Cardiac muscle cell (in vitro differentiated cells and primary cell): ENCODE data around the gene ST8SIA3. TPM values are rescaled to one million over a fixed set of nuclear protein-coding genes. Genes with fewer than 3 reads are reported as not detected.

Experiments
- DNase-seq, 2 donors: peaks; one replicate each; pipeline versions ENCODE4 v3.0.0 to v3.0.0-alpha.2; 2010 to 2017; ENCODE audit warnings: low read depth in 1 of 2, low spot score in 1 of 2
- H3K27ac ChIP-seq: fragments of 200-600 bp; sonication (generic); 2 replicates; pipeline ENCODE4 v1.5.1; 2016
- H3K27me3 ChIP-seq: fragments of 200-600 bp; sonication (generic); 2 replicates; pipeline ENCODE4 v1.6.0; 2016; ENCODE audit warnings: control low read depth
- H3K36me3 ChIP-seq: fragments of 200-600 bp; sonication (generic); 2 replicates; pipeline ENCODE4 v1.5.1; 2016; ENCODE audit warnings: control low read depth
- H3K4me1 ChIP-seq: fragments of 200-600 bp; sonication (generic); 2 replicates; pipeline ENCODE4 v1.8.1; 2017; ENCODE audit warnings: low read depth, mild to moderate bottlenecking, mixed run types
- H3K4me3 ChIP-seq: fragments of 200-600 bp; sonication (generic); 2 replicates; pipeline ENCODE4 v1.5.1; 2016; ENCODE audit warnings: mild to moderate bottlenecking
- H3K9me3 ChIP-seq: fragments of 200-600 bp; sonication (generic); 2 replicates; pipeline ENCODE4 v1.5.1; 2017; ENCODE audit warnings: low read depth, mild to moderate bottlenecking, control low read depth
- polyA plus RNA-seq: library from polyadenylated mRNA; unstranded; fragments of >200 nt; fragmentation: Nextera tagmentation; extraction: Ambion mirVana; gene quantifications from 2 replicates; pipeline ENCODE4 v1.2.1, GENCODE V29; 2016
- total RNA-seq: library from RNA; depleted of rRNA; stranded (reverse); fragments of >200 nt; gene quantifications from 2 replicates; pipeline ENCODE4 v1.2.3, GENCODE V29; 2016
- TF ChIP-seq, protein P1 (sequence below): IDR thresholded peaks from 2 replicates; pipeline ENCODE4 v1.5.1; 2012; ENCODE audit warnings: low read depth, mild to moderate bottlenecking, low read length

The ST8SIA3 gene
- total and polyA plus RNA-seq, 2 experiments from 2014 or later: not detected

DNA sequence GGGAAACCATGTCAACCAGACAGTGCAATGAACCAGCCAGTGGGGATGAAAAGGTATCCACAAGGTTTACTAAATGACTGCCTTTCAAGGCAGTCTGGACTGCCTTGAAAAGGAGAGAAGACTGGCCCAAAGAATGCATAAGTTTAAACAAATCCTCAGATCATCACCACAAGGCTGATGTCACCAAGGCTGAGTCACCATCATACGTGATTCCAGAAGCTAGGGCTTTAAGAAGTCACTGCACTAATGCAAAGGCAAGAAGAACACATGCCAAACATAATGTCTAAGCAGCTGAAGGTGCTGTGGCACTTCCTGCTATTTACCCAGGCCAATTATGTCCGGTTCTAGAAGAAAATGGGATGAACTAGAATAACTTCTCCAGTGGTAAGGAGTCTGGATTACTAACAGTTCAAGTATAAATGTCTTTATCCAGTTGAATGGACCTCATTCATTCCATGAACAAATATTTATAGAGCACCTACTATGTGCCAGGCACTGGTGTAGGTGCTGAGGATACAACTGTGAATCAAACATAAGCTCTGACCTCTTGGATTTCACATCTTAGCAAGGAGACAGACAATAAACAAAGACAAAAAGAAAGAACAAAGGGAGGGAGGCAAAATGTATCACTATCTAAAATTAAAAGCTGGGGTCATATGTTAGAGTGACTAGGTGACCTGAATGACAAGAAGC lies 45.2 kb downstream of the ST8SIA3 start:
- H3K4me3 ChIP-seq: no peak overlapping the region
- H3K4me1 ChIP-seq: no peaks in the 10 kb centered on the region
- H3K36me3 ChIP-seq: no peaks in the 10 kb centered on the region
- TF ChIP-seq, protein P1, sequence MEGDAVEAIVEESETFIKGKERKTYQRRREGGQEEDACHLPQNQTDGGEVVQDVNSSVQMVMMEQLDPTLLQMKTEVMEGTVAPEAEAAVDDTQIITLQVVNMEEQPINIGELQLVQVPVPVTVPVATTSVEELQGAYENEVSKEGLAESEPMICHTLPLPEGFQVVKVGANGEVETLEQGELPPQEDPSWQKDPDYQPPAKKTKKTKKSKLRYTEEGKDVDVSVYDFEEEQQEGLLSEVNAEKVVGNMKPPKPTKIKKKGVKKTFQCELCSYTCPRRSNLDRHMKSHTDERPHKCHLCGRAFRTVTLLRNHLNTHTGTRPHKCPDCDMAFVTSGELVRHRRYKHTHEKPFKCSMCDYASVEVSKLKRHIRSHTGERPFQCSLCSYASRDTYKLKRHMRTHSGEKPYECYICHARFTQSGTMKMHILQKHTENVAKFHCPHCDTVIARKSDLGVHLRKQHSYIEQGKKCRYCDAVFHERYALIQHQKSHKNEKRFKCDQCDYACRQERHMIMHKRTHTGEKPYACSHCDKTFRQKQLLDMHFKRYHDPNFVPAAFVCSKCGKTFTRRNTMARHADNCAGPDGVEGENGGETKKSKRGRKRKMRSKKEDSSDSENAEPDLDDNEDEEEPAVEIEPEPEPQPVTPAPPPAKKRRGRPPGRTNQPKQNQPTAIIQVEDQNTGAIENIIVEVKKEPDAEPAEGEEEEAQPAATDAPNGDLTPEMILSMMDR: no peak
- no peak for DNase-seq
- H3K27me3 ChIP-seq: peaks cover 29% of the 10 kb centered on the region
- no peak overlapping the region for H3K27ac ChIP-seq
- H3K9me3 ChIP-seq: no peaks in the 10 kb centered on the region

DNA sequence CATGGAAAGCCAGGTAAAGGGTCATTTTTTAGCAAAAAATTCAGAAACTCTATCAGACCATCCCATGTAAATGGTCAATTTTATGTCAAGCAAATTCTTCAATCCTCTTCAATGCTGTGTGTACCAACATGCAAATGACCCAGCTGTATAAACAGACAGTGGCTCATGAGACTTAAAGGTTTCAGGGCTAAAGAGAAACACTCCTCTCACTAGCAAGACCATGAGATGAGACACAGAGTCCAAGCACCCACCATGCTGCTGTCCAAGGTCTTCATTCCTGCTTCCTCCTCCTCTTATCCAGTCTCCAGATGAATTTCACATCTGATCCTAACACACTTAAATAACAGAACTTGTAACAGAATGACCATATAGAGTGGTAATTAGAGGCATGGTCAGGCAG lies 52.0 kb downstream of the ST8SIA3 start:
- TF ChIP-seq, protein P1: no peak
- no peaks in the 10 kb centered on the region for H3K4me1 ChIP-seq
- H3K4me3 ChIP-seq: no peak overlapping the region
- no peak for DNase-seq
- H3K27me3 ChIP-seq: peaks cover 25% of the 10 kb centered on the region
- H3K27ac ChIP-seq: no peak overlapping the region
- H3K9me3 ChIP-seq: no peaks in the 10 kb centered on the region
- H3K36me3 ChIP-seq: no peaks in the 10 kb centered on the region

DNA sequence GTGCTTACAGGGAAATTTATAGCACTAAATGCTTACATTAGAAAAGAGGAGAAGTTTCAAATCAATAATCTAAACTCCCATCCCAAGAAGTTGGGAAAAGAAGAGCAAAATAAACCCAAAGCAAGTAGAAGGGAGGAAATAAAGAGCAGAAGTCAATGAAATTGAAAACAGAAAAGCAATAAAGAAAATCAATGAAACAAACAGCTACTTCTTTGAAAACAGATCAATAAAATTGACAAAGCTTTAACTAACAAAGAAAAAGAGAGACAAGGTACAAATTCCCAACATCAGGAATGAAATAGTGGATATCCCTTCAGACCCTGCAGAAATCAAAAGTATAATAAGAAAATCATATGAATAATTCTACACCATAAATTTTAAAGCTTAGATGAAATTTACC lies 57.3 kb downstream of the ST8SIA3 start:
- no peaks in the 10 kb centered on the region for H3K4me1 ChIP-seq
- DNase-seq: no peak
- no peaks in the 10 kb centered on the region for H3K36me3 ChIP-seq
- TF ChIP-seq, protein P1: no peak
- no peak overlapping the region for H3K27ac ChIP-seq
- no peaks in the 10 kb centered on the region for H3K9me3 ChIP-seq
- H3K4me3 ChIP-seq: no peak overlapping the region
- peaks cover 18% of the 10 kb centered on the region for H3K27me3 ChIP-seq

DNA sequence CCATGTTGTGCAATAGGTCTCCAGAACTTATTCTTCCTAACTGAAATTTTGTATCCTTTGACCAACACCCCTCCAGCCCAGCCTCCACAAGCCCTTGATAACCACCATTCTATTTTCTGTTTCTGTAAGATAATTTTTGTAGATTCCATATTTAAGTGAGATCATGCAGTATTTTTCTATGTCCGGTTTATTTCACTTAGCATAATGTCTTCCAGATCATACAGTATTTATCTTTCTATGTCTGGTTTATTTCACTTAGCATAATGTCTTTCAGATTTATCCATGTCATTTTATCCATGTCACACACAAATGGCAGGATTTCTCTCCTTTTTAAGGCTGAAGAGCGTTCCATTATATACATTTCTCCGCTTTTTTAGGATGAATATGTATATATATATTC lies 58.4 kb downstream of the ST8SIA3 start:
- Histone ChIP-seq H3K9me3 (no peaks in the 10 kb centered on the region), H3K36me3 (no peaks in the 10 kb centered on the region), H3K27ac (no peak overlapping the region), H3K4me3 (no peak overlapping the region), H3K27me3 (peaks cover 26% of the 10 kb centered on the region), H3K4me1 (no peaks in the 10 kb centered on the region)
- DNase-seq: no peak
- TF ChIP-seq, protein P1: no peak

DNA sequence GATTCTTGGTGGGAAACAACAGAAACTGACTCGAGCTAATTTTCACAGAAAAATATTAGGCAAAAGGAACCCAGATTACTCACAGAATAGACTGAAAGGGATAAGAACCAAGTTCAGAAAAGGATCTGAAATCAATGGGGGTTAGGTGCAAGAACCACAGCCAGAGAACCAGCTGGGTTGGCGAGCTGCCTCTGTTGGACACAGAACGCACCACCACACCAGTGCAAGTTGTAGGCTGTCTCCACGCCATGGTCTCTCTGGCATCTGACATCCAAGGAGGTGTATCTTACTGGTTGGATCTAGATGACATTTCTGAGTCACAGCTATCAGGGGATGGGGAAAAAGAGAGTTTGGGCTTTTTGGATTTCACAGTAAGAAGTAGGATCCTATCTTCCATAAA lies 64.2 kb downstream of the ST8SIA3 start:
- Histone ChIP-seq H3K4me3 (no peak overlapping the region), H3K9me3 (no peaks in the 10 kb centered on the region), H3K4me1 (no peaks in the 10 kb centered on the region), H3K27me3 (peaks cover 50% of the 10 kb centered on the region), H3K36me3 (no peaks in the 10 kb centered on the region), H3K27ac (no peak overlapping the region)
- TF ChIP-seq, protein P1: no peak
- DNase-seq: no peak

Other genes starting within 250 kb of the ST8SIA3 start
- gene BOD1L2, start 205.5 kb upstream of the ST8SIA3 start, total RNA-seq: not detected in 2 replicates
- not detected in 2 replicates for gene BOD1L2, start 205.5 kb upstream of the ST8SIA3 start, polyA plus RNA-seq
- 0.03 and 0.04 TPM in 2 replicates for gene ONECUT2, start 82.8 kb downstream of the ST8SIA3 start, total RNA-seq
- gene ONECUT2, start 82.8 kb downstream of the ST8SIA3 start, polyA plus RNA-seq: 0.04 TPM in 1 of 2 replicates, not detected in the other
- 91.2 and 94.5 TPM in 2 replicates for gene FECH, start 234.1 kb downstream of the ST8SIA3 start, total RNA-seq
- gene FECH, start 234.1 kb downstream of the ST8SIA3 start, polyA plus RNA-seq: 35.5 and 47.4 TPM in 2 replicates